Fibroblast of lung (primary cell): ENCODE data around the gene DNAH14. TPM values are rescaled to one million over a fixed set of nuclear protein-coding genes. Genes with fewer than 3 reads are reported as not detected.

ENCODE experiments used
- DNase-seq, 2 donors: peaks; one replicate each; pipeline versions ENCODE4 v3.0.0 to v3.0.0-alpha.2; 2010; ENCODE audit warnings: low read depth in 2 of 2
- H2AFZ ChIP-seq: 2 replicates; pipeline ENCODE4 v1.5.1; 2012; ENCODE audit warnings: low read length, control low read depth, inconsistent platforms
- H3K27ac ChIP-seq: 2 replicates; pipeline ENCODE4 v1.5.1; 2011; ENCODE audit warnings: low read length, control low read depth; ENCODE audit not compliant: insufficient read depth
- H3K27me3 ChIP-seq: 2 replicates; pipeline ENCODE4 v1.5.1; 2011; ENCODE audit warnings: mild to moderate bottlenecking, low read length; ENCODE audit not compliant: control insufficient read depth, insufficient read depth
- H3K36me3 ChIP-seq: 2 replicates; pipeline ENCODE4 v1.5.1; 2011; ENCODE audit warnings: low read length; ENCODE audit not compliant: control insufficient read depth, insufficient read depth
- H3K4me1 ChIP-seq: 2 replicates; pipeline ENCODE4 v1.5.1; 2011; ENCODE audit warnings: low read length; ENCODE audit not compliant: control insufficient read depth, insufficient read depth; ENCODE audit errors: extremely low read depth
- H3K4me2 ChIP-seq: 2 replicates; pipeline ENCODE4 v1.5.1; 2011; ENCODE audit warnings: low read length, control low read depth; ENCODE audit not compliant: insufficient read depth; ENCODE audit errors: extremely low read depth
- H3K4me3 ChIP-seq, 4 experiments: fragments of 200-600 bp in 1 of 4; sonication (generic) in 1 of 4; replicated peaks in 1 of 4; 2 replicates each; pipeline ENCODE4 v1.5.1; 2011 to 2016; ENCODE audit warnings: low read length in 4 of 4, low read depth in 3 of 4, mild to moderate bottlenecking in 3 of 4, control low read depth in 2 of 4, inconsistent platforms in 1 of 4, mixed read lengths in 1 of 4; ENCODE audit not compliant: insufficient read depth in 1 of 4; ENCODE audit errors: control extremely low read depth in 1 of 4
- H3K79me2 ChIP-seq: 2 replicates; pipeline ENCODE4 v1.5.1; 2012; ENCODE audit warnings: mild to moderate bottlenecking, low read length, inconsistent platforms; ENCODE audit not compliant: control insufficient read depth, insufficient read depth
- H3K9ac ChIP-seq: 2 replicates; pipeline ENCODE4 v1.5.1; 2011; ENCODE audit warnings: mild to moderate bottlenecking, low read length, control low read depth; ENCODE audit not compliant: insufficient read depth
- H3K9me3 ChIP-seq: 2 replicates; pipeline ENCODE4 v1.5.1; 2012; ENCODE audit warnings: low read depth, low read length; ENCODE audit not compliant: control insufficient read depth, insufficient read depth
- H4K20me1 ChIP-seq: 2 replicates; pipeline ENCODE4 v1.5.1; 2011; ENCODE audit warnings: low read length; ENCODE audit not compliant: control insufficient read depth, insufficient read depth; ENCODE audit errors: extremely low read depth
- EZH2 ChIP-seq: IDR thresholded peaks from 2 replicates; pipeline ENCODE4 v1.5.1; 2012; ENCODE audit warnings: low read length, control low read depth, mild to moderate bottlenecking; ENCODE audit errors: missing control alignments
- polyA plus RNA-seq, 2 donors: library from polyadenylated mRNA; depleted of rRNA in 1 of 2; stranded (reverse) in 1 of 2; unstranded in 1 of 2; fragments of >200 nt; gene quantifications; 2 replicates each; pipeline ENCODE4 v1.2.1, GENCODE V29; 2011 to 2012; ENCODE audit warnings: missing spikeins in 1 of 2
- total RNA-seq: library from RNA; depleted of rRNA; stranded (reverse); fragments of >200 nt; gene quantifications from 2 replicates; pipeline ENCODE4 v1.2.1, GENCODE V29; 2014
- TF ChIP-seq, protein P1 (sequence below), 2 donors: IDR thresholded peaks in 1 of 2; conservative IDR thresholded peaks in 1 of 2; 1 replicate in 1 of 2; 2 replicates in 1 of 2; pipeline ENCODE4 v1.5.1; 2011 to 2012; ENCODE audit warnings: low read length in 2 of 2, control low read depth in 1 of 2, inconsistent platforms in 1 of 2, low read depth in 1 of 2, mild to moderate bottlenecking in 1 of 2

The DNAH14 gene
- total and polyA plus RNA-seq, 2 donors (not counting 1 experiment from before 2014, with no cell fraction given): 5.4 to 19.7 TPM

DNA sequence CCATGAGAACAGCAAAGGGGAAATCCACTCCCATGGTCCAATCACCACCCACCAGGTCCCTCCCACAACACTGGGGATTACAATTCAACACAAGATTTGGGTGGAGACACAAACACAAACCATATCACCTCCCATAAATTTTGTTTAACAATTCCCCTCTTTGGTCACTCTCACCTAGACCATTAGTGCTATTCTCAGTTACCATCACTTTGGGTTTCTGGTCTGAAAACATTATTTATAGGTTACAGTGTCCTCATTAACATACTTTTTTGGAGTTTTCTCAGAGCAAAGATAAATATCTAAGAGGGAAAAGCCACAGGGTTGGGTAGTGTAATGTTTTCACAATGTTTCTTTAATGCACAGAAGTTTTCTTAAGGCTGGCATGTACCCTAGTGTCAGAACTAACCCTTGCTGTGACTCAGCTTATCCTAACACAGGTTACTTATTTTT, 47.7 kb upstream of the DNAH14 start:
- Histone ChIP-seq H3K4me2 (no peak overlapping the region), H2AFZ (no peak overlapping the region), H3K27ac (no peak overlapping the region), H3K4me3 (no peak overlapping the region), H3K9ac (no peak overlapping the region), H3K36me3 (no peaks in the 10 kb centered on the region), H4K20me1 (no peaks in the 10 kb centered on the region), H3K79me2 (no peaks in the 10 kb centered on the region), H3K9me3 (no peaks in the 10 kb centered on the region), H3K27me3 (peaks cover 5% of the 10 kb centered on the region), H3K4me1 (no peaks in the 10 kb centered on the region)
- TF ChIP-seq, protein P1, sequence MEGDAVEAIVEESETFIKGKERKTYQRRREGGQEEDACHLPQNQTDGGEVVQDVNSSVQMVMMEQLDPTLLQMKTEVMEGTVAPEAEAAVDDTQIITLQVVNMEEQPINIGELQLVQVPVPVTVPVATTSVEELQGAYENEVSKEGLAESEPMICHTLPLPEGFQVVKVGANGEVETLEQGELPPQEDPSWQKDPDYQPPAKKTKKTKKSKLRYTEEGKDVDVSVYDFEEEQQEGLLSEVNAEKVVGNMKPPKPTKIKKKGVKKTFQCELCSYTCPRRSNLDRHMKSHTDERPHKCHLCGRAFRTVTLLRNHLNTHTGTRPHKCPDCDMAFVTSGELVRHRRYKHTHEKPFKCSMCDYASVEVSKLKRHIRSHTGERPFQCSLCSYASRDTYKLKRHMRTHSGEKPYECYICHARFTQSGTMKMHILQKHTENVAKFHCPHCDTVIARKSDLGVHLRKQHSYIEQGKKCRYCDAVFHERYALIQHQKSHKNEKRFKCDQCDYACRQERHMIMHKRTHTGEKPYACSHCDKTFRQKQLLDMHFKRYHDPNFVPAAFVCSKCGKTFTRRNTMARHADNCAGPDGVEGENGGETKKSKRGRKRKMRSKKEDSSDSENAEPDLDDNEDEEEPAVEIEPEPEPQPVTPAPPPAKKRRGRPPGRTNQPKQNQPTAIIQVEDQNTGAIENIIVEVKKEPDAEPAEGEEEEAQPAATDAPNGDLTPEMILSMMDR (conservative IDR thresholded peaks at IDR 0.05 in 1 of 2, IDR thresholded peaks at IDR 0.05 in 1 of 2; ENCODE audit: low read depth in 1 of 2, low read length in 2 of 2): no peak
- TF ChIP-seq EZH2: no peak
- DNase-seq: no peak

DNA sequence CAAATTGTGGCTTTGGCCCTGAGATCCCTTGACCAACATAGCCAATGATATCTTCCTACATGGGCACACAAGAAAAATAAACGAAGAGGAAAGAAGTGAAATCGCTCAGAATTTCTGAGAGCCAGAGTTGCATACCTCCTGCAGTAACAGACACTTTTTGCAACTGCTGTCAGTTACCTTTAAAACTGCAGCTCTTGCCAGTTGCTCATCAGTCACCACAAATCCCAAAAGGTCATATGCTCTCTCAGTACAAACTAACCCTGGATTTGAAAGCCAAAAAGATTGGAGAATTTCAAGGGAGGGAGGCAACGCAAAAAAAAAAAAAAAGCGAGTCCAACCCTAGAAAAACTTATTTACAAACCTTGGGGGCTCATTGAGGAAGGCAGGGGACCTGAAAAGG, 47.2 kb upstream of the DNAH14 start:
- DNase-seq: no peak
- Histone ChIP-seq H3K4me2 (no peak overlapping the region), H3K27ac (no peak overlapping the region), H4K20me1 (no peaks in the 10 kb centered on the region), H3K79me2 (no peaks in the 10 kb centered on the region), H3K4me3 (no peak overlapping the region), H3K36me3 (no peaks in the 10 kb centered on the region), H3K27me3 (peaks cover 5% of the 10 kb centered on the region), H3K4me1 (no peaks in the 10 kb centered on the region), H3K9me3 (no peaks in the 10 kb centered on the region), H3K9ac (no peak overlapping the region), H2AFZ (no peak overlapping the region)
- no peak for TF ChIP-seq EZH2
- TF ChIP-seq, protein P1 (conservative IDR thresholded peaks at IDR 0.05 in 1 of 2, IDR thresholded peaks at IDR 0.05 in 1 of 2; ENCODE audit: low read depth in 1 of 2, low read length in 2 of 2): no peak

DNA sequence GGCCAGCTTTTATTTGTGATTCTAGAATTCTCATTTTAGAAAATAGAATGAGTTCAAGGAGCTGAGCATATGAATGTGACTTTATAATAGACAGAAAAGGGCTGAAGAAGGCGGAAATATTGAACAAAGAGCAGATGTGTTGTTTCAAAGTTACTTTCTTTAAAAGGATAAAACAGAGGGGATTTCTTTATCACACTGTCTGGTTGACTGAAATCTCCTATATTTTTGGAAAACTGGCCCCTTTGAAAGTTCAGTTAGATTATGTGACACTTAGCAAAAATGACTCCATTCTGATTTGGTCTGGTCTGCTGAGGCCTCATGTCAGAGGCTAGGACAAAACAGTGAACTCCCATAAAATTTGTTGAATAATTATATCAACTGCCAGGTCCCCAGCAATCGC, 46.4 kb upstream of the DNAH14 start:
- no peak overlapping the region for H3K9ac ChIP-seq
- H3K4me2 ChIP-seq: no peak overlapping the region
- no peak for TF ChIP-seq EZH2
- TF ChIP-seq, protein P1 (conservative IDR thresholded peaks at IDR 0.05 in 1 of 2, IDR thresholded peaks at IDR 0.05 in 1 of 2; ENCODE audit: low read depth in 1 of 2, low read length in 2 of 2): no peak
- no peaks in the 10 kb centered on the region for H3K79me2 ChIP-seq
- no peak overlapping the region for H3K4me3 ChIP-seq
- no peak for DNase-seq
- no peak overlapping the region for H2AFZ ChIP-seq
- no peaks in the 10 kb centered on the region for H3K9me3 ChIP-seq
- no peak overlapping the region for H3K27ac ChIP-seq
- no peaks in the 10 kb centered on the region for H4K20me1 ChIP-seq
- no peaks in the 10 kb centered on the region for H3K4me1 ChIP-seq
- peaks cover 5% of the 10 kb centered on the region for H3K27me3 ChIP-seq
- no peaks in the 10 kb centered on the region for H3K36me3 ChIP-seq
